HepG2 (cell line): ENCODE results near the gene TBC1D5. TPM values are rescaled to one million over a fixed set of nuclear protein-coding genes. Genes with fewer than 3 reads are reported as not detected.

Source experiments
- AHDC1 ChIP-seq: sonication (generic); formaldehyde crosslinking; IDR thresholded peaks from 2 replicates; pipeline ENCODE4 v1.5.1; 2020; ENCODE audit warnings: mild to moderate bottlenecking, missing genetic modification reagents, borderline replicate concordance
- CAMTA2 ChIP-seq: sonication (generic); formaldehyde crosslinking; IDR thresholded peaks from 2 replicates; pipeline ENCODE4 v1.4.0; 2020; ENCODE audit warnings: mild to moderate bottlenecking, missing genetic modification reagents, borderline replicate concordance
- KLF9 ChIP-seq: IDR thresholded peaks from 2 replicates; pipeline ENCODE4 v1.6.1; 2016; ENCODE audit warnings: low read depth
- ZBTB42 ChIP-seq: sonication (generic); formaldehyde crosslinking; IDR thresholded peaks from 2 replicates; pipeline ENCODE4 v1.5.0; 2020; ENCODE audit warnings: mild to moderate bottlenecking, missing genetic modification reagents
- ZIK1 ChIP-seq: sonication (generic); formaldehyde crosslinking; IDR thresholded peaks from 2 replicates; pipeline ENCODE4 v1.5.0; 2020; ENCODE audit warnings: mild to moderate bottlenecking, low read depth, missing genetic modification reagents, borderline replicate concordance
- polyA plus RNA-seq, 8 experiments: library from polyadenylated mRNA; depleted of rRNA in 3 of 8; stranded (reverse) in 7 of 8; unstranded in 1 of 8; fragments of >200 nt; fragmentation: Illumina TruSeq in 4 of 8; extraction: Trizol in 4 of 8; gene quantifications; 2 replicates each; pipeline versions ENCODE4 v1.2.1 to v1.2.3, GENCODE V29; 2011 to 2016; ENCODE audit warnings: low read depth in 4 of 8, missing spikeins in 1 of 8, mixed read lengths in 1 of 8; ENCODE audit not compliant: insufficient read depth in 1 of 8
- total RNA-seq, 5 experiments: library from RNA; depleted of rRNA; stranded (reverse); fragments of >200 nt; fragmentation: Illumina TruSeq; extraction: Trizol; gene quantifications; 2 replicates each; pipeline ENCODE4 v1.2.3, GENCODE V29; 2016; ENCODE audit warnings: low read depth in 1 of 5
- TF ChIP-seq, protein P1 (sequence below): sonication (generic); formaldehyde crosslinking; IDR thresholded peaks from 2 replicates; pipeline ENCODE4 v1.9.0; 2021; ENCODE audit warnings: mild to moderate bottlenecking, missing genetic modification reagents

The TBC1D5 gene
- total and polyA plus RNA-seq, 2 of the 13 experiments (the other 11 are each of a cell fraction or from before 2014, with no cell fraction given), result 19.2 to 33.3 TPM

- TF ChIP-seq KLF9 (CRISPR knock-in tag) (no peak), CAMTA2 (CRISPR knock-in tag) (no peak), ZIK1 (CRISPR knock-in tag) (no peak), ZBTB42 (CRISPR knock-in tag) (no peak), AHDC1 (CRISPR knock-in tag) (no peak)
- TF ChIP-seq, protein P1, sequence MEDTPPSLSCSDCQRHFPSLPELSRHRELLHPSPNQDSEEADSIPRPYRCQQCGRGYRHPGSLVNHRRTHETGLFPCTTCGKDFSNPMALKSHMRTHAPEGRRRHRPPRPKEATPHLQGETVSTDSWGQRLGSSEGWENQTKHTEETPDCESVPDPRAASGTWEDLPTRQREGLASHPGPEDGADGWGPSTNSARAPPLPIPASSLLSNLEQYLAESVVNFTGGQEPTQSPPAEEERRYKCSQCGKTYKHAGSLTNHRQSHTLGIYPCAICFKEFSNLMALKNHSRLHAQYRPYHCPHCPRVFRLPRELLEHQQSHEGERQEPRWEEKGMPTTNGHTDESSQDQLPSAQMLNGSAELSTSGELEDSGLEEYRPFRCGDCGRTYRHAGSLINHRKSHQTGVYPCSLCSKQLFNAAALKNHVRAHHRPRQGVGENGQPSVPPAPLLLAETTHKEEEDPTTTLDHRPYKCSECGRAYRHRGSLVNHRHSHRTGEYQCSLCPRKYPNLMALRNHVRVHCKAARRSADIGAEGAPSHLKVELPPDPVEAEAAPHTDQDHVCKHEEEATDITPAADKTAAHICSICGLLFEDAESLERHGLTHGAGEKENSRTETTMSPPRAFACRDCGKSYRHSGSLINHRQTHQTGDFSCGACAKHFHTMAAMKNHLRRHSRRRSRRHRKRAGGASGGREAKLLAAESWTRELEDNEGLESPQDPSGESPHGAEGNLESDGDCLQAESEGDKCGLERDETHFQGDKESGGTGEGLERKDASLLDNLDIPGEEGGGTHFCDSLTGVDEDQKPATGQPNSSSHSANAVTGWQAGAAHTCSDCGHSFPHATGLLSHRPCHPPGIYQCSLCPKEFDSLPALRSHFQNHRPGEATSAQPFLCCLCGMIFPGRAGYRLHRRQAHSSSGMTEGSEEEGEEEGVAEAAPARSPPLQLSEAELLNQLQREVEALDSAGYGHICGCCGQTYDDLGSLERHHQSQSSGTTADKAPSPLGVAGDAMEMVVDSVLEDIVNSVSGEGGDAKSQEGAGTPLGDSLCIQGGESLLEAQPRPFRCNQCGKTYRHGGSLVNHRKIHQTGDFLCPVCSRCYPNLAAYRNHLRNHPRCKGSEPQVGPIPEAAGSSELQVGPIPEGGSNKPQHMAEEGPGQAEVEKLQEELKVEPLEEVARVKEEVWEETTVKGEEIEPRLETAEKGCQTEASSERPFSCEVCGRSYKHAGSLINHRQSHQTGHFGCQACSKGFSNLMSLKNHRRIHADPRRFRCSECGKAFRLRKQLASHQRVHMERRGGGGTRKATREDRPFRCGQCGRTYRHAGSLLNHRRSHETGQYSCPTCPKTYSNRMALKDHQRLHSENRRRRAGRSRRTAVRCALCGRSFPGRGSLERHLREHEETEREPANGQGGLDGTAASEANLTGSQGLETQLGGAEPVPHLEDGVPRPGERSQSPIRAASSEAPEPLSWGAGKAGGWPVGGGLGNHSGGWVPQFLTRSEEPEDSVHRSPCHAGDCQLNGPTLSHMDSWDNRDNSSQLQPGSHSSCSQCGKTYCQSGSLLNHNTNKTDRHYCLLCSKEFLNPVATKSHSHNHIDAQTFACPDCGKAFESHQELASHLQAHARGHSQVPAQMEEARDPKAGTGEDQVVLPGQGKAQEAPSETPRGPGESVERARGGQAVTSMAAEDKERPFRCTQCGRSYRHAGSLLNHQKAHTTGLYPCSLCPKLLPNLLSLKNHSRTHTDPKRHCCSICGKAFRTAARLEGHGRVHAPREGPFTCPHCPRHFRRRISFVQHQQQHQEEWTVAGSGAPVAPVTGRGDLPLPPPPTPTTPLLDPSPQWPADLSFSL, result no peak
These were observed 119.0 kb downstream of the TBC1D5 start (continued) for GRCh38 chr3:17623464-17623863.
